Smooth muscle cell (in vitro differentiated cells): ENCODE measurements around the gene POMT2. TPM values are rescaled to one million over a fixed set of nuclear protein-coding genes. Genes with fewer than 3 reads are reported as not detected.

Experiments
- DNase-seq: peaks from one replicate; lab custom pipeline; 2025; ENCODE audit not compliant: unreplicated experiment; lab: John Stamatoyannopoulos, UW
- H2AFZ ChIP-seq: fragments of 200-600 bp; sonication (generic); 2 replicates; pipeline ENCODE4 v1.6.0; 2016; ENCODE audit warnings: antibody characterized with exemption, low read depth, mild to moderate bottlenecking
- H3F3A ChIP-seq: fragments of 200-600 bp; sonication (generic); 2 replicates; pipeline ENCODE4 v1.6.0; 2017; ENCODE audit warnings: antibody characterized with exemption, low read depth
- H3K27ac ChIP-seq: fragments of 200-600 bp; sonication (generic); 2 replicates; pipeline ENCODE4 v1.5.1; 2016; ENCODE audit warnings: low read depth, mild to moderate bottlenecking
- H3K27me3 ChIP-seq: fragments of 200-600 bp; sonication (generic); 2 replicates; pipeline ENCODE4 v1.6.1; 2016; ENCODE audit warnings: low read depth, mild to moderate bottlenecking
- H3K36me3 ChIP-seq: fragments of 200-600 bp; sonication (generic); 2 replicates; pipeline ENCODE4 v1.5.1; 2016; ENCODE audit warnings: low read depth
- H3K4me1 ChIP-seq: fragments of 200-600 bp; sonication (generic); 2 replicates; pipeline ENCODE4 v1.5.1; 2016; ENCODE audit warnings: low read depth
- H3K4me2 ChIP-seq: fragments of 200-600 bp; sonication (generic); 2 replicates; pipeline ENCODE4 v1.6.0; 2016; ENCODE audit warnings: mild to moderate bottlenecking
- H3K4me3 ChIP-seq: fragments of 200-600 bp; sonication (generic); 2 replicates; pipeline ENCODE4 v1.5.1; 2016; ENCODE audit warnings: mild to moderate bottlenecking
- H3K79me2 ChIP-seq: fragments of 200-600 bp; sonication (generic); 2 replicates; pipeline ENCODE4 v1.6.0; 2016; ENCODE audit warnings: low read depth, mild to moderate bottlenecking
- H3K9ac ChIP-seq: fragments of 200-600 bp; sonication (generic); 2 replicates; pipeline ENCODE4 v1.6.0; 2016; ENCODE audit warnings: low read depth
- H3K9me3 ChIP-seq: fragments of 200-600 bp; sonication (generic); replicated peaks from 2 replicates; pipeline ENCODE4 v1.5.1; 2016; ENCODE audit warnings: low read depth
- H4K20me1 ChIP-seq: fragments of 200-600 bp; sonication (generic); 2 replicates; pipeline ENCODE4 v1.6.0; 2016; ENCODE audit warnings: low read depth
- CTCF ChIP-seq: fragments of 200-600 bp; sonication (generic); IDR thresholded peaks from 2 replicates; pipeline ENCODE4 v1.5.1; 2017; ENCODE audit warnings: borderline replicate concordance, mild to moderate bottlenecking, antibody characterized with exemption; ENCODE audit not compliant: insufficient read depth, poor library complexity, severe bottlenecking
- WGBS: methylation state at CpG from one replicate; pipeline ENCODE4 v1.1.7; 2016; ENCODE audit warnings: low lambda C conversion rate; 5-methylcytosine and 5-hydroxymethylcytosine counted together
- polyA plus RNA-seq: library from polyadenylated mRNA; unstranded; fragments of >200 nt; fragmentation: Nextera tagmentation; extraction: Ambion mirVana; gene quantifications from 2 replicates; pipeline ENCODE4 v1.2.1, GENCODE V29; 2016
- total RNA-seq: library from RNA; depleted of rRNA; stranded (reverse); fragments of >200 nt; gene quantifications from 2 replicates; pipeline ENCODE4 v1.2.3, GENCODE V29; 2014

The POMT2 gene
- total and polyA plus RNA-seq, 2 experiments from 2014 or later, result 15.9 to 39.8 TPM

GRCh38 chr14:77313371-77313770, 7.3 kb downstream of the POMT2 start:
- Histone ChIP-seq H3K4me2 (peak overlapping the region; percentile 48), H4K20me1 (peaks cover 5% of the 10 kb centered on the region), H3K79me2 (peaks cover 36% of the 10 kb centered on the region), H3K9me3 (no peaks in the 10 kb centered on the region), H3K27me3 (no peaks in the 10 kb centered on the region), H2AFZ (no peak overlapping the region), H3K9ac (peak overlapping the region; percentile 52), H3K36me3 (no peaks in the 10 kb centered on the region), H3K4me3 (no peak overlapping the region), H3K27ac (peak overlapping the region; percentile 90), H3F3A (peaks cover 10% of the 10 kb centered on the region), H3K4me1 (peaks cover 14% of the 10 kb centered on the region)
- TF ChIP-seq CTCF, result no peak
- 41% methylated on average over 1 of the region's 1 CpG for WGBS
- DNase-seq, result no peak

- Histone ChIP-seq H3K4me3 (no peak overlapping the region), H3F3A (peaks cover 10% of the 10 kb centered on the region), H2AFZ (no peak overlapping the region), H3K27me3 (no peaks in the 10 kb centered on the region), H3K9ac (no peak overlapping the region), H3K4me1 (peaks cover 28% of the 10 kb centered on the region), H3K79me2 (peaks cover 20% of the 10 kb centered on the region), H3K36me3 (no peaks in the 10 kb centered on the region), H3K9me3 (no peaks in the 10 kb centered on the region), H4K20me1 (peaks cover 5% of the 10 kb centered on the region), H3K27ac (peak overlapping the region; percentile 90), H3K4me2 (peak overlapping the region; percentile 59)
- 46% methylated on average over 2 of the region's 2 CpGs for WGBS
- DNase-seq, result no peak
- TF ChIP-seq CTCF, result no peak
Measured at GRCh38 chr14:77311217-77311616, 9.5 kb downstream of the POMT2 start.

- H3F3A ChIP-seq, result peaks cover 10% of the 10 kb centered on the region
- DNase-seq, result no peak
- H3K27me3 ChIP-seq, result no peaks in the 10 kb centered on the region
- no peak overlapping the region for H3K4me3 ChIP-seq
- no peaks in the 10 kb centered on the region for H4K20me1 ChIP-seq
- TF ChIP-seq CTCF, result no peak
- H3K27ac ChIP-seq, result no peak overlapping the region
- peaks cover 20% of the 10 kb centered on the region for H3K79me2 ChIP-seq
- no peaks in the 10 kb centered on the region for H3K36me3 ChIP-seq
- peaks cover 23% of the 10 kb centered on the region for H3K4me1 ChIP-seq
- no peak overlapping the region for H3K9ac ChIP-seq
- 93% methylated on average over 4 of the region's 4 CpGs for WGBS
- H3K9me3 ChIP-seq, result no peaks in the 10 kb centered on the region
- H3K4me2 ChIP-seq, result no peak overlapping the region
- no peak overlapping the region for H2AFZ ChIP-seq
Measured at GRCh38 chr14:77310026-77310425, 10.7 kb downstream of the POMT2 start.

- Histone ChIP-seq H2AFZ (no peak overlapping the region), H3K79me2 (peaks cover 20% of the 10 kb centered on the region), H3K9me3 (no peaks in the 10 kb centered on the region), H3K4me3 (no peak overlapping the region), H3K27ac (no peak overlapping the region), H3K36me3 (no peaks in the 10 kb centered on the region), H3K27me3 (no peaks in the 10 kb centered on the region), H4K20me1 (no peaks in the 10 kb centered on the region), H3F3A (peaks cover 10% of the 10 kb centered on the region), H3K9ac (no peak overlapping the region), H3K4me2 (no peak overlapping the region), H3K4me1 (peaks cover 27% of the 10 kb centered on the region)
- DNase-seq, result no peak
- no peak for TF ChIP-seq CTCF
- 94% methylated on average over 4 of the region's 4 CpGs for WGBS
Measured at GRCh38 chr14:77309131-77309530, 11.6 kb downstream of the POMT2 start.
